Inferior parietal cortex (tissue), 1 donor: Measurements from ENCODE around the gene SELENOO.
"Not testable (repeated sequence)": the region's sequence is repeated elsewhere in the genome, so short reads cannot be mapped to it uniquely, and the experiment has no call there.

Source experiments
- DNase-seq: peaks from one replicate; pipeline ENCODE4 v3.0.0-alpha.2; 2016; ENCODE audit errors: extremely low spot score

The SELENOO gene

DNA sequence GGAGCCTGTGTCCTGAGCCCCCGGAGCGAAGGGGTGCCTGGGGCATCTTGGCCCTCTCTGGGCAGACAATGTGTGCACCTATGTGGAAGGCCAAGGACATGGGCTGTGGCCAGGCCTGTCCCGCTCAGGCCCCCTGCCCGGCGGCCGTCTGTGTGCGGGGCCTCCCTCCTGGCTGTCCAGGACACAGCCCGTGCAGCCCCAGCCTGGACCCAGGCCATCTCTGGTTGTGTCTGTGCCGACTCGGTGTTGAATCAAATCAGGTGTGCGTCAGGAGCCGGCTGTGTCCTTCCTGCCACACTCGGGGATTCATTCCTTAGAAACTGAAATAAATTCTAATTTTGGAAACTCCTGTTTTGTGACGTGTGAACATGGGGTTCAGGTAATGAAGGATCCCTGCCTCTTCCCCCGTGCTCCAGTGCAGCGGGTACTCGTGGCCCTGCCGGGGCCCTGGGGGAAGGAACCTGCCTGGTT lies 1.5 kb upstream of the SELENOO start:
- no peak for DNase-seq

DNA sequence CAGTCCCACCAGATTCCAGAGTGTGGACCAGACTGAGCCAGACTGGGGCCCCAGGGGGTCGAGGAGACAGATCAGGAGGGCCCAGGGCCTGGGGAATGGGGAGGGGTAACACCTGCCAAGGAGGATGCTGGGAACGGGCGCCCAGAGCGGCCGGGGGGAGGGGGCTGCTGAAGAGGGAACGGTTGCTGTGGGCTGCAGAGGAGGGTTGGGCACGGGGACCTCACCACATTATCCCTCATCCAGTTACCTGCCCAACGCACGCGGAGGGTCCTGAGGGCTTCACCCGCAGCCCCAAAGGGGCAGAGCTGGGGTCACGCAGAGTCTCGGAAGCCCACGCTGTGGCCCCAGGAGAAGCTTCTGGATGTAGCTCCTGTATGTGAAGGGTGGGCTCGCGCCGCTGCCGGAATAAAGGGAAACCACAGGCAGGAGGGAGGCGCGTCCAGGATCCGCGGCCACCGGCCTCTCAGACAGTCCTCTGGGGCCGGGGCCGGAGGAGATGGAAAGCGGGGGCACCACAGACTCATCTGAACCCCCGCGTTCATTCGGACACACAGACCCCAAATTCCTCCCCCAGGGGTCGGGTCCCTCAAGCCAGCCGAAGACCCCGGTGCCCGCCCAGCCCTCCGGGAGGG lies 866 bp upstream of the SELENOO start:
- DNase-seq, result no peak

DNA sequence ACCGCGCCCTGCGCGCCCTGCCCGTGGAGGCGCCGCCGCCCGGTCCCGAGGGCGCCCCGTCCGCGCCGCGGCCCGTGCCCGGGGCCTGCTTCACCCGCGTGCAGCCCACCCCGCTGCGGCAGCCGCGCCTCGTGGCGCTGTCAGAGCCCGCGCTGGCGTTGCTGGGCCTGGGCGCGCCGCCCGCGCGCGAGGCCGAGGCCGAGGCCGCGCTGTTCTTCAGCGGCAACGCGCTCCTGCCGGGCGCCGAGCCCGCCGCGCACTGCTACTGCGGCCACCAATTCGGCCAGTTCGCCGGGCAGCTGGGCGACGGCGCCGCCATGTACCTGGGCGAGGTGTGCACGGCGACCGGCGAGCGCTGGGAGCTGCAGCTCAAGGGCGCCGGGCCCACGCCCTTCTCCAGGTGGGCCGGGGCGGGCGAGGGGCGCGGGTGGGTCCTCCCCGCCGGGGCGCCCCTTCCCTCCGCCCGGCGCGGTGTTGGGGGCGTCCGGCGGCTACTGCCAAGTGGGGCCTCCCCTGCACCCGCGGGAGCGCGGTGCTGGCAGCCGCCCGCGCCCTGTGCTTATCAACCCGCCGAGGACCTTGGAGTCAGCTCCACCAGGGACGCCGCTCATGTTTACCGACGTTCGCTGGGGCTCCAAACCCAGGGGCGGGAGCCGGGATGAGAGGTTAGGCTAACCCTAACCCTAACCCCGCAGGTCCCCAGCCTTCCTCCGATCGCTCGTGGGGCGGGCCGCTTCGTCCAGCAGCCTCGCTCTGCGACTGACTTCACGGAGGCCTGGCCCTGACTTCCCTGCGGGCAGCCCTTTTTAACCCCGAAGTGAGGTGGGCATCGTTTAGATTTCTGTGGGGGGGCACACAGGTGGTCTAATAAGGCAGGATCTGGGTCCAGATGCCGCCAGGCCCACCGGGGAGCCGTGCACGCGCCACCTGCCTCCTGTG lies 649 bp downstream of the SELENOO start:
- no peak for DNase-seq

DNA sequence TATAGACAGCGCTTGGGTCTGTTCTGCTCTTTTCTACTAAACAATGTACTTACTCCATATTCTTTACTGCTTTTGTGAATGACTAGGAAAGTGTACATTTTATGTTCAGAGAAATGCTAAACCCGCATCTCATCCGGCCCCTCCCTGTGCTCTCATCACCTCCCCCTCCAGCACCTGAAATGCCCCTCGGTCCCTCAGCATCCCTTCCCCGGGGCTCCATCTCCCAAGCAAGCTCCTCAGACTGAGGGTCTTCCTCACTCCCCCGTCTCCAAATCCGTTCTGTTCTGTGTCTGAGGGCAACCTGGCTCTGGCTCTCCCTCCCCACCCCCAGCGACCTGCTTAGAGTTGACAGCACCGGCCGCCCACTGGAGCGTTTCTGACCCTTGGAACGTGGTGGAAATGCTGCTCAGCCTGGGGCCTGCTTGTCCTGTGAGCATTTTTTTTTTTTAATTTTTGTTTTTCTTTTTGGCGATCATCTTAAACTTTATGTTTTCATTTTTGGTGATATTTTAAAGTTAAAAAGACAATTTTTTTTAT lies 1.4 kb downstream of the SELENOO start:
- DNase-seq, result no peak

DNA sequence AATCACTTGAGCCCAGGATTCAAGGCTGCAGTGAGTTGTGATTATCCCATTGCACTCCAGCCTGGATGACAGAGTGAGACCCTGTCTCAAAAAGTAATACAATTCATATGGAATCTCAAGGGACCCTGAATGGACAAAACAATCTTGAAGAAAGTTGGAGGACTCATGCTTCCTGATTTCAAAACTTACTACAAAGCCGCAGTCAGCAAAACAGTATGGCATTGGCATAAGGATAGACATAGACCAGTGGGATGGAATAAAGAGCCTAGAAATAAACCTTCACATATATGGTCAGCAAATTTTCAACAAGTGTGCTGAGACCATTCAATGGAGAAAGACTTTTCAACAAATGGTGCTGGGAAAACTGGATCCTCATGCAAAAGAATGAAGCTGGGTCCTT lies 2.5 kb downstream of the SELENOO start:
- no peak for DNase-seq

DNA sequence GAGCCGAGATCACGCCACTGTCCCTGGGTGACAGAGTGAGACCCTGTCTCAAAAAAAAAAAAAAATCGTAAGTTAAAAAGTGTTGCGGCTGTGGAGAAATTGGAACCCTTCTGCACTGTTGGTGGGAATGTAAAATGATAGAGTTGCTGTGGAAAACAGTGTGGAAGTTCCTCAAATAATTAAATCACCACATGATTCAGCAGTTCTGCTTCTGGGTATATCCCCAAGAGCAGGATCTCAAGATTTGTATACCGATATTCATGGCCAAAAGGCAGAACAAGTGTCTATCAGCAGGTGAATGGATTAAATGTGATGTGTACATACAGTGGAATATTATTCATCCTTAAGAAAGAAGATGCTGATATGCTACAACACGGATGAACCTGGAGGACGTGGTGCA lies 3.8 kb downstream of the SELENOO start:
- no peak for DNase-seq

DNA sequence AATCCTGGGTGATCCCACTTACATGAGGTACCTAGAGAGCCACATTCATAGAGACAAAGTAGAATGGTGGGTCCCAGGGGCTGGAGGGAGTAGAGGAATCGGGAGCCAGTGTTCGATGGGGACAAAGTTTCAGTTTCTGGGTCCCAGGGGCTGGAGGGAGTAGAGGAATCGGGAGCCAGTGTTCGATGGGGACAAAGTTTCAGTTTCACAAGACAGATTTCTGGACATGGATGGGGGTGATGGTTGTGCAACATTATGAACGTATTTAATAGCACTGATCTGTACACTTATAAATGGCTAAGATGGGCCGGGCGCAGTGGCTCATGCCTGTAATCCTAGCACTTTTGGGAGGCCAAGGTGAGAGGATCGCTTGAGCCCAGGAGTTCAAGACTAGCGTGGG lies 4.2 kb downstream of the SELENOO start:
- DNase-seq, result not testable (repeated sequence)

DNA sequence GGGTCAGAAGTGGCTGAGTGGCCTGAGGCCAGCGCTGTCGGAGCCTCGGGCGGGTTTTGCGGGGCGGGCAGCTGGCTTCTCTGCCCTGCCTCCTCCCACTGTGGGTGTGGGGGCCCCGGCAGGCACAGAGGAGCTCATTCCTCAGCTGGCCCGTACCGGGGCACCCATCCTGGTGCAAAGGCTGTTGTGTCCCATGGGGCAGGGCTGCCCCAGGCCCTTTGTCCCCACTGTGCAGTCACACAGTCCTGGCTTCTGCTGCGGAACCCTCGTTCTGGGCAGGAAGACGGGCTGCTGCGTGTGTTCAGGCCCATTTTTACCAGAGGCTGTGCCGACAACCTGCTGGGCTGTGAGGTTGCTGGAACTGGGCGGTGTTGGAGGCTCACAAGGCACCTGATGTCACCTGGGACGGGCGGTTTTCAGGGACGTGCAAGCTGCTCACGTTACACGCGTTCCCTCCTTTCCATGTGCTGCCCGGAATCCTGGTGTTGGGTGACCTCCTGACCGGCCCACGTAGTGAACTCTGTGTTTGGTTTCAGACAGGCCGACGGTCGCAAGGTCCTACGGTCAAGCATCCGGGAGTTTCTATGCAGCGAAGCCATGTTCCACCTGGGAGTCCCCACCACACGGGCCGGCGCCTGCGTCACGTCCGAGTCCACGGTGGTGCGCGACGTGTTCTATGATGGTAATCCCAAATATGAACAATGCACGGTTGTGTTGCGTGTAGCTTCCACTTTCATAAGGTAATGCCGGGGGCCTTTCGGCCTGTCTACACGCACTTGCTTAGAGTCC lies 5.2 kb downstream of the SELENOO start:
- DNase-seq, result no peak

DNA sequence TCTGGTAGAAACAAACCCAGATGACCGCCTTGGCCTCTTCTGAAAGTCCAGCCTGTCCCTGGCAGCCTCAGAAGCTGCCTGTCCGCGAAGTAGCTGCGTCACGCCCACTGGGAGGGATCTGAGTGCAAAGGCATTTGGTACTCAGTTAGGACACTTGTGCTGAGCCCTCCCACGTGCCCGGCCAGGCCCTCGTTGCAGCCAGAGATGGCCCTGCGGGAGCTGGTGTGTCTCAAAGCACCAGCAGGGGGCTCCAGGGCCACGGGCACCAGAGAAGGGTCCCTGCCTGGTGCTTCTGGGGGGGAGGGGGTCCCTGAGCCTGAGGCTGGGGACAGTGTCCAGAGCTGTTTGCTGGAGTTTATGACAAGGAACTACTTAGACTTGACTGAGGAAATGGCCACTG lies 5.8 kb downstream of the SELENOO start:
- no peak for DNase-seq

DNA sequence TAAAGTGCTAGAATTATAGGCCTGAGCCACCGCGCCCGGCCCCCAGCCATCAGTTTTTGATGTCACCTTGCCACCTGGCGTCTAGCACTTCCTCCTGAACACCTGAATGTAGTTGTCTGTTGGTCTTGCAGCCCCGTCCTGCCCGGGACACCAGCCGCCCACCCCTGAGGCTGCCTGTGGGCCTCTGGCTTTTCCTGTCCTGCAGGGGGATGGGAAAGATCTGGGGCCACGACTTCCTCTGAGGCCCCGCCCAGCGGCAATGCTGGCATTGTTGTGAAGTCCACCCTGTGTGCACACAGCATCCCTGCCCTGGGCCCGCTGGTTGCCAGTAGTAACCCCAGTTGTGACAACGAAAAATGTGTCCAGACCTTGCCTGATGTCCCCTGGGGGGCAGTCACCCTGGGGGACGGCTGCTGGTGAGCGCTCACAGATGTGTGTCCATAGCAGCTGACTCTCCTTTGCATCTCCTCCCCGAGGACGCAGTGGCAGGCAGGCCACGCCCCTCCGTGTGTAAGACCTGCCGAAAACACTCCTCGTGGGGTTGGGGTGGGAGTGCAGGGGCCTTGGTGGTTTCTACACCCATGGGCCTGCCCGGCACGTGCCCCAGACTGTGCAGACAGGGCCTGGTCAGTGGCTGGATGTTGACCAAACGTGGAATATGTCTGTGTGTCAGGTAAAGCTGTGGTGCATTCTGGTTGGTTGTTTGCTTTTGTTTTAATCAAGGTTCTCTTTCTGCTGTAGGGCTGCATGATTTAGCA lies 6.8 kb downstream of the SELENOO start:
- no peak for DNase-seq

DNA sequence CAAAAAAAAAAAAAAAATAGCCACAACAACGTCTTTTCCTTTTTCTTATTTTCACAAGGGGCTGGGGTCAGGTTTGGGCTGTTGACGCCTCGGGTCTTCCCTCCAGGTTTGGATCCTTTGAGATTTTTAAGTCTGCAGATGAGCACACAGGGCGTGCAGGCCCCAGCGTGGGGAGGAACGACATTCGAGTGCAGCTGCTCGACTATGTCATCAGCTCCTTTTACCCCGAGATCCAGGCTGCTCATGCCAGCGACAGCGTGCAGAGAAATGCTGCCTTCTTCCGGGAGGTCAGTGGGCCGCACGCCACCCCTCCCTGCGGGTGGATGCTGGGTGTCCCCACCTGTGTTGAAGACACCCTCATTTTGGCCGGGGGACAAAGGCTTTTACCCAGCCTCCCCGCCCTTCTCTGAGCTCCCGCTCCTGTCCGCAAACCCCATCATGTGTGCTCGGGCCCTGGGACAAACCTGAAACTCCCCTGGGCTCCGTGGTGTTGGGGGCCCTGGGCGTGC lies 7.7 kb downstream of the SELENOO start:
- DNase-seq, result no peak

DNA sequence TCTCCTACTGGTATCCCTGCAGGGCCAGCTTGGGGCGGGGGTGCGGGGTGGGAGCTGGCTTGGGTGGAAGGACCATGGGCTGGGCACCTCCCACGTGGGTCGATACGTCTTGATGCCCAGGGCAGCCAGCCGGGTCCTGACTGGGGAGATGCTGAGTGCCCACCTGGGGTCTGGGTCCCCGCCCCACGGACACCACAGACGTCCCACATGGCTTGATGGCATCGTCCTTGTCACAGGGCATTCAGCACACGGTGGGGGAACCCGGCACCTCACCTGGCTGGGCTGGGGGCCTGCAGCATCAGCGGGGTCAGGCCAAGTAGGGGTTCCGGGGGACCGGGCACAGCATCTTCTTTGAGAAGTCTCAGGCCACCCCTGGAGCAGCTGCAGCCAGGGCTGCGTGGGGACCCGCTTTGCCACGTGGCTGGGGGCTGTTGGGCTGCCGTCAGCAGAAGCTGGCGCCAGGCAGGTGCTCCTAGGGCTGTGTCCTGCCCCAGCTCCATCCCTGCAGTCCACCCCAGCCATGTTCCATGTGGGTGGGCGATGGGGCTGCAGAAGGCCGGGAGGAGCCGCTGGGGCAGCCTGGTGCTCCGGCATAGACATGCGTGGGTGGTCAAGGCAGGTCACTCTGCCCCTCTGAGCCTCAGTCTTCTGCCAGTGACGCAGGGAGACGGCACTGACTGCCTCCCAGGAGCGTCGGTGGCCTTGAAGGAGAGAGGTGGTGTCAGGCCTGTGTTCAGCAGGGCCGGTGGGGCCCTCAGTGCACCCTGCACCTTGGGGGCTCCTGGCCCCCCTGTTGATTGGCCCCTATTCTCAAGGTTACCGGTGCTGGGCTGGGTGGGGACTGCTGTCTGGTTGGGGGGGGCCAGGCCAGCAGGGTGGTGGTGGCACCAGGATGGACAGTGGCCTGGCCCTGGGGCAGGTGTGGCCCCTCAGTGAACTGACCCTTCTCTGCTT lies 8.4 kb downstream of the SELENOO start:
- no peak for DNase-seq

DNA sequence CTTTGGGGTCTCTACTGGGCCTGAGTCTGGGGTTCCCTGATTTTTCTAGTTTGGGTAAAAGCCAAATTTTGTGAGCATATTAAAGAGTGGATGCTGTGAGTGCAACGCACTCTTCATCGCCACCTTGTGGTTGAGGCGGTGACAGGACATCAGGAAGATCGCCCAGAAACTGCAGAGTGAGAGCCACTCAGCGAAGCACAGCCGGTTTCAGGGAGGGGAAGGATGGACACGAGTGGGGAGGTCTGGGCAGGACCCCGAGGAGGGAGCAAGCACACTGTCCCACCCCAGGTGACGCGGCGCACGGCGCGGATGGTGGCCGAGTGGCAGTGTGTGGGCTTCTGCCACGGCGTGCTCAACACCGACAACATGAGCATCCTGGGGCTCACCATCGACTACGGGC lies 9.1 kb downstream of the SELENOO start:
- DNase-seq, result peak; percentile 81

DNA sequence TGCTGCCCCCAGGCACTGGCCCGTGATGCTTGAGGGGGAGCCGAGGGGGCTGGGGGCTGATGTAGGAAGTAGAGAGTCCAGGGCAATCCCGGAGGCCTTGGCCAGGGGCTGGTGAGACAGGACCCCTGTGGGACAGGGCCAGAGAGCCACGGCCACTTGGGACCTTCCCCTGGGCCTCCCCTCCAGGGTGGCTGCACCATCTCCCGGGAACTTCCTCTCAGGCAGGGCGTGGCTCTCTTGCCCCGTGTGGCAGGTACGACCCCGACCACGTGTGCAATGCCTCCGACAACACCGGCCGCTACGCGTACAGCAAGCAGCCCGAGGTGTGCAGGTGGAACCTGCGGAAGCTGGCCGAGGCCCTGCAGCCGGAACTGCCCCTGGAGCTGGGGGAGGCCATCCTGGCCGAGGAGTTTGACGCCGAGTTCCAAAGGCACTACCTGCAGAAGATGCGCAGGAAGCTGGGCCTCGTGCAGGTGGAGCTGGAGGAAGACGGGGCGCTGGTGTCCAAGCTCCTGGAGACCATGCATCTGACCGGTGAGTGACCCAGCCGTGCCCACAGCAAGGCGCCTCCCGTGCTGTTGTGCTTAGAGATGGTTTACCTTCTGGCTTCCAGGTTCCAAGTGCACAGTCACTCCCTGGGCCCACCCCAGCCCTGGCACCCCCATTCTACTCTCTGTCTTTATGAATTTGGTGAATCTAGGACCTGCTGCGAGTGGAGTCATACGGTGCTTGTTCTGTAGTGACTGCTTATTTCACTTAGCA lies 9.7 kb downstream of the SELENOO start:
- no peak for DNase-seq

DNA sequence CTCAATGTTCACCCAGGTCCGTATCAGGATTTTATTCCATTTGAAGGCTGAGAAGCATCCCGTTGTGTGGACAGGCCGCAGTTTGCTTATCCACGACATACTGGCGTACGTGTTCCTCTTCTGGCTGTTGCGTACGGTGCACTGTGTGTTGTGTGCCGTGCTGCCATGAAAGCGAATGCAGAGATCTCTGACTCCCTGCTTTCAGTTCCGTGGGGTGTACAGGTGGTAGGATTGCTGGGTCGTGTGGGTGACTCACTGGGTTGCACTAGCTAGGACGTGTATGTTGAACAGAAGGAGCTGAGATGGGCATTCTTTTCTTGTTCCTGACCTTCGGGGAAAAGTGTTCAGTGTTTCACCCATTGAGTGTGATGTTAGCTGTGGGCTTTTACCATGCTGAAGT lies 10.3 kb downstream of the SELENOO start:
- no peak for DNase-seq

DNA sequence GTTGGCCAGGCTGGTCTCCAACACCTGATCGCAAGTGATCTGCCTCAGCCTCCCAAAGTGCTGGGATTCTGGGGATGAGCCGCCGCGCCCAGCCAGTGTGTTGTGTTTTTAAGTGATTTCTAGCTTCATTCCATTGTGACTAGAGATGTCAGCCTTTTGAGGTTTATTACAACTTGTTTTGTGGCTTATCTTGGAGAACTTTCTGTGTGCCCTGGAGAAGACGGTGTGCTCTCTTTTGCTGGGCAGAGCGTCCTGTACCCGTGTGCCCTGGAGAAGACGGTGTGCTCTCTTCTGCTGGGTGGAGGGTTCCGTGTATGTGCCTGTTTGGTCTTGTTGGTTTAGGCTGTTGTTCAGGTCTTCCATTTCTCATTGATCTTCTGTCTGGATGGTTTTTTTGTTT lies 12.5 kb downstream of the SELENOO start:
- DNase-seq, result no peak

DNA sequence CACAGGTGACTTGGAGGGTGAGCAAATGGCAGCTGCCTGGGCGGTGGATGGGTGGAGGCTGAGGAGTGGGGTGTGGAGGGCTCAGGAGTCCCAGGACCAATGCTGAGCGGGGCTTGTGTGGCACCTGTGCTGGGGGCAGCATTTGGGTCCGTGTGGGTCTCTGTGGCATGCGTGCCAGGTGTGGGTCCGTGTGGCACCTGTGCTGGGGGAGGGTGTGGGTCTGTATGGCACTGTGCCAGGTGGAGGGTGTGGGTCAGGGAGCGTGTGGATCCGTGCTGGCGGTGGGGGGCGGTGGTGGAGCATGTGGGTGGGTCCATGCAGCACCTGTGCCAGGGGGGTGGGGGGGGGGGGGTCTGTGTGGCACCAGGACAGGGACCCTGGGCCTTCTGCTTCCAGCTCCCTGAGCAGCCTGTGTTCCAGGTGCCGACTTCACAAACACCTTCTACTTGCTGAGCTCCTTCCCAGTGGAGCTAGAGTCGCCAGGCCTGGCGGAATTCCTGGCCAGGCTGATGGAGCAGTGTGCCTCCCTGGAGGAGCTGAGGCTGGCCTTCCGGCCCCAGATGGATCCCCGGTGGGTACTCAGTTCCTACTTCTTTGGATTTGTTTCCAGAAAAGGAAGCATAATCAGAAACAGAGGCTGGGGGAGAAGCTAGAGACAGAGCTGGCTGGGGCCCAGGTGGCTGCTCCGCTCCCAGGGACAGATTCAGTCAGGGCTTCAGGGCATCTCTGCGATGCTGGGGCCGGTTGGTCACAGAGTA lies 14.7 kb downstream of the SELENOO start:
- no peak for DNase-seq

DNA sequence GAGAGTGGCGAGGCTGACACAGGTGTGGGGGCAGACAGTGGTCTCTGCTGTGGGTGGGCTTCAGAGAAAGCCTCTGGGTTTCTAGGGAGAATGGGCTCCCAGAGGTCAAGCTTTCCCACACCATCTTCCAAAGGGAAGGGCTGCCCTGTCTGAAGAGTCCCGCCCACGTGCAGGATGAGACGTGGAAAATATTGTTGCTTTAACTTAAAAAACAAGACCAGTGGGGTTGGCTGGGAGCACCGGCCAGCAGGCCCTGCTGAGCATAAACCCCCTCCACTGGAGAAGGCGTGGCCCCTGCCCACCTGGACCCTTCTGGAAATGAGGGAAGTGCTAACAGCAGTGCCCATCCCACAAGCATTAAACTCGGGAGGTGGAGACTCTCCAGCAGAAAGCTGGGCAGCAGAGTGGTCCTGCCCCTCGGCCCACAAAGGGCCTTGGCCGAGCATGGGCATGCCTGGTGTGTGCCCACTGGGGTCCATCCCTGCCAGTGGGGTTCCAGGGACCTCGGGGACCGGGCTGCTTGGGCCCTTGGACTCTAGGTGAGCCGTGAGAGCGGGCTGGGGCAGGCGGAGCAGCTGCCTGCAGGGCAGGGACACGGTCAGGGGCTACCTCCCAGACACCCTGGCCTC lies 15.4 kb downstream of the SELENOO start:
- no peak for DNase-seq
